ENCODE measurements around the gene PECR. TPM values are rescaled to one million over a fixed set of nuclear protein-coding genes. Genes with fewer than 3 reads are reported as not detected.

Gene PECR
- total and polyA plus RNA-seq, 2 of the 13 experiments (the other 11 are each of a cell fraction or from before 2014, with no cell fraction given), result 151 to 153 TPM

DNA sequence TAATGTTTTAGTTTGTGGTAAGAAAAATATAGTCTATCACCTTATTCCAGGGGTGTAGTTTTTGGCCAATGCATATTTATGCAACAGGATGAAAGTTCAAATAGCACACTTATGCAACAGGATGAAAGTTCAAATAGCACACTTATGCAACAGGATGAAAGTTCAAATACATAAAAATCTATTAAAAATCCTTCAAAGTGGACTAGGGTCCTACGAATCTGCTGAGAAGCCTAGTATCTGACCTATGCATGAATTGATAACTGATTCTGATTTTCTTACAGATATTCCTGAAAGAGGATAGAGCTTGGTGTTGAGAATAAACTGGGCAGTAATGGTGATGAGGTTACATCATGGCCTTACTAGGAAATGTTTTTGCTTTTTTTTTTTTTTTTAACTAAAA lies 2.8 kb downstream of the PECR start (continued):
- TF ChIP-seq HDAC2 (CRISPR knock-in tag; IDR thresholded peaks at IDR 0.05) (peak; percentile 98), ZNF792 (CRISPR knock-in tag; IDR thresholded peaks at IDR 0.05) (peak; percentile 91), REPIN1 (CRISPR knock-in tag; IDR thresholded peaks at IDR 0.05; ENCODE audit: borderline replicate concordance, low read depth) (peak; percentile 84; the same call in 1 of the 2 replicates), SOX13 (IDR thresholded peaks at IDR 0.05) (peak; percentile 55; the same call in 1 of the 2 replicates), SOX13 (CRISPR knock-in tag; conservative IDR thresholded peaks at IDR 0.05 in 1 of 2, IDR thresholded peaks at IDR 0.05 in 1 of 2) (peak in 1 of 2 experiments; percentile 92; a peak in 2 of 4 replicates), KAT7 (CRISPR knock-in tag; IDR thresholded peaks at IDR 0.05; ENCODE audit: borderline replicate concordance) (peak; percentile 56; the same call in 1 of the 2 replicates), HOXA9 (CRISPR knock-in tag; IDR thresholded peaks at IDR 0.05; ENCODE audit: borderline replicate concordance) (no peak), ZNF556 (CRISPR knock-in tag; IDR thresholded peaks at IDR 0.05; ENCODE audit: borderline replicate concordance) (no peak; the same call in 1 of the 2 replicates), TEF (CRISPR knock-in tag; IDR thresholded peaks at IDR 0.05) (peak; percentile 100), ZNF121 (CRISPR knock-in tag; IDR thresholded peaks at IDR 0.05) (no peak), SAP130 (CRISPR knock-in tag; IDR thresholded peaks at IDR 0.05; ENCODE audit: low read depth) (peak; percentile 88), ZFP82 (CRISPR knock-in tag; IDR thresholded peaks at IDR 0.05; ENCODE audit: borderline replicate concordance) (peak; percentile 87; the same call in 1 of the 2 replicates), NR2F6 (IDR thresholded peaks at IDR 0.05) (peak; percentile 87), NR2F6 (CRISPR knock-in tag; IDR thresholded peaks at IDR 0.05) (peak; percentile 95), BCL6 (CRISPR knock-in tag; IDR thresholded peaks at IDR 0.05) (peak; percentile 92), PAXIP1 (CRISPR knock-in tag; conservative IDR thresholded peaks at IDR 0.05) (peak; percentile 98), FOXK1 (CRISPR knock-in tag; IDR thresholded peaks at IDR 0.05; ENCODE audit: borderline replicate concordance, low read depth) (peak; percentile 91), FOXA3 (CRISPR knock-in tag; IDR thresholded peaks at IDR 0.05) (peak; percentile 96), ZNF557 (CRISPR knock-in tag; IDR thresholded peaks at IDR 0.05) (peak; percentile 45; the same call in 1 of the 2 replicates), ELF3 (CRISPR knock-in tag; IDR thresholded peaks at IDR 0.05) (peak; percentile 94), IKZF5 (CRISPR knock-in tag; IDR thresholded peaks at IDR 0.05) (peak; percentile 58; the same call in 1 of the 2 replicates), RFXANK (CRISPR knock-in tag; IDR thresholded peaks at IDR 0.05) (peak; percentile 76; the same call in 1 of the 2 replicates)
- TF ChIP-seq, protein P1, sequence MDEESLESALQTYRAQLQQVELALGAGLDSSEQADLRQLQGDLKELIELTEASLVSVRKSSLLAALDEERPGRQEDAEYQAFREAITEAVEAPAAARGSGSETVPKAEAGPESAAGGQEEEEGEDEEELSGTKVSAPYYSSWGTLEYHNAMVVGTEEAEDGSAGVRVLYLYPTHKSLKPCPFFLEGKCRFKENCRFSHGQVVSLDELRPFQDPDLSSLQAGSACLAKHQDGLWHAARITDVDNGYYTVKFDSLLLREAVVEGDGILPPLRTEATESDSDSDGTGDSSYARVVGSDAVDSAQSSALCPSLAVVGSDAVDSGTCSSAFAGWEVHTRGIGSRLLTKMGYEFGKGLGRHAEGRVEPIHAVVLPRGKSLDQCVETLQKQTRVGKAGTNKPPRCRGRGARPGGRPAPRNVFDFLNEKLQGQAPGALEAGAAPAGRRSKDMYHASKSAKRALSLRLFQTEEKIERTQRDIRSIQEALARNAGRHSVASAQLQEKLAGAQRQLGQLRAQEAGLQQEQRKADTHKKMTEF (CRISPR knock-in tag; IDR thresholded peaks at IDR 0.05), result peak; percentile 98
- TF ChIP-seq, protein P2, sequence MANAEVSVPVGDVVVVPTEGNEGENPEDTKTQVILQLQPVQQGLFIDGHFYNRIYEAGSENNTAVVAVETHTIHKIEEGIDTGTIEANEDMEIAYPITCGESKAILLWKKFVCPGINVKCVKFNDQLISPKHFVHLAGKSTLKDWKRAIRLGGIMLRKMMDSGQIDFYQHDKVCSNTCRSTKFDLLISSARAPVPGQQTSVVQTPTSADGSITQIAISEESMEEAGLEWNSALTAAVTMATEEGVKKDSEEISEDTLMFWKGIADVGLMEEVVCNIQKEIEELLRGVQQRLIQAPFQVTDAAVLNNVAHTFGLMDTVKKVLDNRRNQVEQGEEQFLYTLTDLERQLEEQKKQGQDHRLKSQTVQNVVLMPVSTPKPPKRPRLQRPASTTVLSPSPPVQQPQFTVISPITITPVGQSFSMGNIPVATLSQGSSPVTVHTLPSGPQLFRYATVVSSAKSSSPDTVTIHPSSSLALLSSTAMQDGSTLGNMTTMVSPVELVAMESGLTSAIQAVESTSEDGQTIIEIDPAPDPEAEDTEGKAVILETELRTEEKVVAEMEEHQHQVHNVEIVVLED (CRISPR knock-in tag; IDR thresholded peaks at IDR 0.05; ENCODE audit: borderline replicate concordance), result peak; percentile 36; the same call in 1 of the 2 replicates
